ENCODE results near the gene NAALAD2. TPM values are rescaled to one million over a fixed set of nuclear protein-coding genes. Genes with fewer than 3 reads are reported as not detected.

Gene NAALAD2
- total and polyA plus RNA-seq, 2 of the 8 experiments (the other 6 are each of a cell fraction or from before 2014, with no cell fraction given): 2.6 to 3.9 TPM

- no peak for TF ChIP-seq POU5F1 (IDR thresholded peaks at IDR 0.05; ENCODE audit: low read depth, low read length)
- TF ChIP-seq, protein P1, sequence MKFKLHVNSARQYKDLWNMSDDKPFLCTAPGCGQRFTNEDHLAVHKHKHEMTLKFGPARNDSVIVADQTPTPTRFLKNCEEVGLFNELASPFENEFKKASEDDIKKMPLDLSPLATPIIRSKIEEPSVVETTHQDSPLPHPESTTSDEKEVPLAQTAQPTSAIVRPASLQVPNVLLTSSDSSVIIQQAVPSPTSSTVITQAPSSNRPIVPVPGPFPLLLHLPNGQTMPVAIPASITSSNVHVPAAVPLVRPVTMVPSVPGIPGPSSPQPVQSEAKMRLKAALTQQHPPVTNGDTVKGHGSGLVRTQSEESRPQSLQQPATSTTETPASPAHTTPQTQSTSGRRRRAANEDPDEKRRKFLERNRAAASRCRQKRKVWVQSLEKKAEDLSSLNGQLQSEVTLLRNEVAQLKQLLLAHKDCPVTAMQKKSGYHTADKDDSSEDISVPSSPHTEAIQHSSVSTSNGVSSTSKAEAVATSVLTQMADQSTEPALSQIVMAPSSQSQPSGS (IDR thresholded peaks at IDR 0.05; ENCODE audit: low read length): no peak
- no peak for TF ChIP-seq CBX8 (IDR thresholded peaks at IDR 0.05; ENCODE audit: borderline replicate concordance, low read depth, low read length)
- TF ChIP-seq CHD1 (IDR thresholded peaks at IDR 0.05; ENCODE audit: low read depth, low read length): no peak
- no peak for TF ChIP-seq FOSL1 (IDR thresholded peaks at IDR 0.05; ENCODE audit: insufficient read depth, low read depth, low read length)
- TF ChIP-seq CTCF (IDR thresholded peaks at IDR 0.05; ENCODE audit: control extremely low read depth in 1 of 3, insufficient read depth in 1 of 3, low read depth in 1 of 3, low read length in 3 of 3): no peak
- DNase-seq (ENCODE audit: low read depth in 1 of 2, low spot score in 2 of 2) (no peak), FAIRE-seq (no peak)
- H2BK20ac ChIP-seq (ENCODE audit: low read length): no peak overlapping the region
- peak overlapping the region; percentile 68 to 94 for H3K4me2 ChIP-seq (ENCODE audit: insufficient read depth in 1 of 2, low read depth in 2 of 2, low read length in 2 of 2)
- peak overlapping the region; percentile 88 to 98 (median 90) for H3K4me3 ChIP-seq (ENCODE audit: extremely low read depth in 1 of 4, insufficient read depth in 2 of 4, low read depth in 3 of 4, low read length in 4 of 4)
- no peak overlapping the region for H2AK5ac ChIP-seq (ENCODE audit: low read depth, low read length)
- H3K79me2 ChIP-seq (ENCODE audit: control insufficient read depth in 1 of 2, insufficient read depth in 2 of 2, low read length in 2 of 2): peaks cover 22 to 66% of the 10 kb centered on the region in 2 experiments
- H2BK5ac ChIP-seq (ENCODE audit: low read depth, low read length): no peak overlapping the region
- ChIA-PET CTCF (ENCODE audit: partially characterized antibody) (no interaction called here), POLR2A (ENCODE audit: partially characterized antibody) (interaction anchor here (1.0 to 1.6 kb wide), 3 partner anchors 12 to 18 kb away, joined by 3 to 4 read pairs (median 3); no protein-coding TSS in a partner anchor)
- no peak overlapping the region for H2BK15ac ChIP-seq (ENCODE audit: low read length)
- no peaks in the 10 kb centered on the region; a peak in 4 of 7 replicates for H3K4me1 ChIP-seq (replicated peaks in 1 of 4; ENCODE audit: control insufficient read depth in 3 of 4, insufficient read depth in 4 of 4, low read length in 3 of 4)
- H3K27me3 ChIP-seq (replicated peaks in 1 of 4; ENCODE audit: control insufficient read depth in 3 of 4, extremely low read depth in 1 of 4, insufficient read depth in 3 of 4, low read length in 3 of 4): peaks cover 0 to under 1% (median 0%) of the 10 kb centered on the region in 4 experiments; a peak in 1 of 7 replicates
- H2BK120ac ChIP-seq (replicated peaks; ENCODE audit: low read depth, low read length): no peak overlapping the region
- 0 out of 2 replicates have a peak overlapping the region, but pooled peaks have one; percentile 72 for H3K27ac ChIP-seq (ENCODE audit: low read depth, low read length)
- peak overlapping the region; percentile 73 to 93 (median 86) for H3K9ac ChIP-seq (replicated peaks in 1 of 4; ENCODE audit: extremely low read depth in 1 of 4, low read depth in 3 of 4, low read length in 3 of 4)
- 6% methylated on average over 16 of the region's 16 CpGs; no CpG with 5 or more reads in 1 of the 2 experiments for WGBS, 2 experiments (ENCODE audit: extremely low coverage in 1 of 2, insufficient coverage in 1 of 2, insufficient read length in 1 of 2, insufficient replicate concordance in 2 of 2, low coverage in 1 of 2, low lambda C conversion rate in 2 of 2, missing lambda C conversion rate in 1 of 2)
- H3K23ac ChIP-seq (ENCODE audit: insufficient read length): no peak overlapping the region
- no peaks in the 10 kb centered on the region for H3K79me1 ChIP-seq (ENCODE audit: low read depth, low read length)
- peaks cover 0 to 7% (median 0%) of the 10 kb centered on the region in 4 experiments; a peak in 1 of 8 replicates for H3K36me3 ChIP-seq (ENCODE audit: control insufficient read depth in 2 of 4, insufficient read depth in 4 of 4, low read length in 3 of 4)
- H2BK12ac ChIP-seq (ENCODE audit: low read depth, low read length): no peak overlapping the region
- no peak overlapping the region for H4K8ac ChIP-seq (ENCODE audit: extremely low read depth, insufficient read depth, low read length)
- H4K5ac ChIP-seq (ENCODE audit: insufficient read length, low read depth, low read length): no peak overlapping the region
- H3K4ac ChIP-seq (replicated peaks; ENCODE audit: insufficient read length, low read depth, low read length): no peak overlapping the region
- H3K56ac ChIP-seq (replicated peaks; ENCODE audit: insufficient read length, low read depth, low read length): no peak overlapping the region
- H4K91ac ChIP-seq (replicated peaks; ENCODE audit: insufficient read length, low read length): peak overlapping the region; percentile 3
- no peak overlapping the region for H3K14ac ChIP-seq (ENCODE audit: insufficient read length)
- H4K20me1 ChIP-seq (replicated peaks in 1 of 2; ENCODE audit: control insufficient read depth in 1 of 2, insufficient read depth in 2 of 2, low read length in 2 of 2): peaks cover 1 to 5% of the 10 kb centered on the region in 2 experiments
- H3K23me2 ChIP-seq (ENCODE audit: low read depth, low read length): peaks cover 10% of the 10 kb centered on the region
- H3K18ac ChIP-seq (ENCODE audit: extremely low read depth, low read length): no peak overlapping the region
- no peaks in the 10 kb centered on the region; a peak in 1 of 4 replicates for H3K9me3 ChIP-seq (ENCODE audit: insufficient read depth in 2 of 2, low read depth in 1 of 2, low read length in 1 of 2)
- no peak overlapping the region for H2AFZ ChIP-seq (ENCODE audit: low read length)
Measured at GRCh38 chr11:90221803-90222458, 87.5 kb downstream of the NAALAD2 start.
